GM12872 (cell line): ENCODE measurements around the gene STX17.

Source experiments
- CTCF ChIP-seq: IDR thresholded peaks from 3 replicates; pipeline ENCODE4 v1.5.1; 2011; ENCODE audit warnings: low read depth, mild to moderate bottlenecking, low read length, moderate library complexity; ENCODE audit not compliant: insufficient read depth

STX17 gene

GRCh38 chr9:99967457-99967856 is 61.0 kb downstream of the STX17 start:
- TF ChIP-seq CTCF: no peak

- no peak for TF ChIP-seq CTCF
Observed at GRCh38 chr9:99970481-99970880, 64.0 kb downstream of the STX17 start.

GRCh38 chr9:99971410-99971809 is 65.0 kb downstream of the STX17 start:
- TF ChIP-seq CTCF: no peak

- TF ChIP-seq CTCF: no peak
Observed at GRCh38 chr9:99973455-99973854, 67.0 kb downstream of the STX17 start.

- TF ChIP-seq CTCF: no peak
Observed at GRCh38 chr9:99977033-99977792, 70.8 kb downstream of the STX17 start.

GRCh38 chr9:99978221-99978620 is 71.8 kb downstream of the STX17 start:
- no peak for TF ChIP-seq CTCF

GRCh38 chr9:99980598-99980997 is 74.1 kb downstream of the STX17 start:
- TF ChIP-seq CTCF: no peak

- TF ChIP-seq CTCF: no peak
Observed at GRCh38 chr9:99986642-99987041, 80.2 kb downstream of the STX17 start.
